KMS-11 (cell line): ENCODE results near the gene TPMT.

ENCODE experiments used
- H2AFZ ChIP-seq: fragments of 200-600 bp; sonication (generic); 2 replicates; pipeline ENCODE4 v1.6.1; 2016; ENCODE audit warnings: antibody characterized with exemption, mixed run types, low read depth
- H3K27ac ChIP-seq: fragments of 200-600 bp; sonication (generic); 2 replicates; pipeline ENCODE4 v1.6.1; 2016; ENCODE audit warnings: mild to moderate bottlenecking, mixed run types
- H3K27me3 ChIP-seq: fragments of 200-600 bp; sonication (generic); 2 replicates; pipeline ENCODE4 v1.6.1; 2017; ENCODE audit warnings: mild to moderate bottlenecking, low read depth, mixed run types, moderate library complexity; ENCODE audit not compliant: insufficient read depth
- H3K36me3 ChIP-seq: fragments of 200-600 bp; sonication (generic); 2 replicates; pipeline ENCODE4 v1.6.1; 2017; ENCODE audit warnings: mild to moderate bottlenecking, mixed run types; ENCODE audit not compliant: insufficient read depth
- H3K4me1 ChIP-seq: fragments of 200-600 bp; sonication (generic); 2 replicates; pipeline ENCODE4 v1.6.1; 2016; ENCODE audit warnings: mild to moderate bottlenecking, low read depth, mixed run types; ENCODE audit not compliant: poor library complexity, severe bottlenecking
- H3K4me2 ChIP-seq: fragments of 200-600 bp; sonication (generic); 2 replicates; pipeline ENCODE4 v1.7.0; 2016; ENCODE audit warnings: mild to moderate bottlenecking, mixed run types
- H3K4me3 ChIP-seq: fragments of 200-600 bp; sonication (generic); IDR thresholded peaks from 2 replicates; pipeline ENCODE4 v1.6.1; 2017; ENCODE audit warnings: low read depth, low read length, mixed read lengths; ENCODE audit not compliant: insufficient read depth
- H3K79me2 ChIP-seq: fragments of 200-600 bp; sonication (generic); 2 replicates; pipeline ENCODE4 v1.6.1; 2016; ENCODE audit warnings: low read depth, mixed run types; ENCODE audit not compliant: insufficient read depth
- H3K9ac ChIP-seq: fragments of 200-600 bp; sonication (generic); 2 replicates; pipeline ENCODE4 v1.6.1; 2016; ENCODE audit warnings: mild to moderate bottlenecking, mixed run types
- H4K20me1 ChIP-seq: fragments of 200-600 bp; sonication (generic); 2 replicates; pipeline ENCODE4 v1.6.1; 2016; ENCODE audit warnings: mild to moderate bottlenecking, mixed run types; ENCODE audit not compliant: insufficient read depth
- CTCF ChIP-seq: fragments of 200-600 bp; sonication (generic); conservative IDR thresholded peaks from 2 replicates; pipeline ENCODE4 v1.6.1; 2017; ENCODE audit warnings: low read depth, mild to moderate bottlenecking, antibody characterized with exemption, low read length, moderate library complexity, mixed read lengths

TPMT gene

GRCh38 chr6:18121580-18122127, 33.2 kb downstream of the TPMT start:
- Histone ChIP-seq H2AFZ (no peak overlapping the region), H3K79me2 (no peaks in the 10 kb centered on the region), H3K27ac (no peak overlapping the region), H3K9ac (no peak overlapping the region), H4K20me1 (no peaks in the 10 kb centered on the region), H3K4me3 (no peak overlapping the region), H3K4me2 (no peak overlapping the region), H3K36me3 (no peaks in the 10 kb centered on the region), H3K4me1 (no peaks in the 10 kb centered on the region), H3K27me3 (no peaks in the 10 kb centered on the region)
- TF ChIP-seq CTCF, result no peak

GRCh38 chr6:18119236-18119635, 35.6 kb downstream of the TPMT start:
- no peak for TF ChIP-seq CTCF
- Histone ChIP-seq H3K4me2 (no peak overlapping the region), H3K79me2 (no peaks in the 10 kb centered on the region), H3K27me3 (no peaks in the 10 kb centered on the region), H3K4me1 (no peaks in the 10 kb centered on the region), H4K20me1 (no peaks in the 10 kb centered on the region), H2AFZ (no peak overlapping the region), H3K27ac (no peak overlapping the region), H3K36me3 (no peaks in the 10 kb centered on the region), H3K4me3 (no peak overlapping the region), H3K9ac (no peak overlapping the region)

GRCh38 chr6:18118330-18118729, 36.5 kb downstream of the TPMT start:
- Histone ChIP-seq H3K4me1 (no peaks in the 10 kb centered on the region), H3K79me2 (no peaks in the 10 kb centered on the region), H3K27me3 (no peaks in the 10 kb centered on the region), H2AFZ (no peak overlapping the region), H3K4me2 (no peak overlapping the region), H3K36me3 (no peaks in the 10 kb centered on the region), H3K4me3 (no peak overlapping the region), H4K20me1 (no peaks in the 10 kb centered on the region), H3K9ac (no peak overlapping the region), H3K27ac (no peak overlapping the region)
- no peak for TF ChIP-seq CTCF

- Histone ChIP-seq H3K27ac (no peak overlapping the region), H3K4me3 (no peak overlapping the region), H3K36me3 (no peaks in the 10 kb centered on the region), H3K79me2 (no peaks in the 10 kb centered on the region), H3K9ac (no peak overlapping the region), H2AFZ (no peak overlapping the region), H3K27me3 (no peaks in the 10 kb centered on the region), H3K4me2 (no peak overlapping the region), H4K20me1 (no peaks in the 10 kb centered on the region), H3K4me1 (no peaks in the 10 kb centered on the region)
- TF ChIP-seq CTCF, result no peak
Observed at GRCh38 chr6:18117136-18117535, 37.7 kb downstream of the TPMT start.
